Effector memory CD8-positive, alpha-beta T cell (primary cell): ENCODE measurements around the gene UROC1.

ENCODE experiments used
- ATAC-seq: fragments of 150-1000 bp; cut with Tn5 transposase; replicated peaks from 2 replicates; pipeline ENCODE4 v1.10.0; 2021; ENCODE audit warnings: mild to moderate bottlenecking, moderate library complexity
- DNase-seq, 3 experiments: peaks; one replicate each; pipeline ENCODE4 v3.0.0; 2021
- H3K27ac Mint-ChIP-seq, 2 donors: one replicate each; pipeline ENCODE4 v1.8.0; 2022; ENCODE audit warnings: mild to moderate bottlenecking in 2 of 2, mixed read lengths in 2 of 2, moderate library complexity in 2 of 2
- H3K27me3 Mint-ChIP-seq, 2 donors: one replicate each; pipeline ENCODE4 v1.8.0; 2022; ENCODE audit warnings: mixed read lengths in 2 of 2
- H3K36me3 Mint-ChIP-seq: one replicate; pipeline ENCODE4 v1.8.0; 2022; ENCODE audit warnings: mild to moderate bottlenecking, moderate library complexity, mixed read lengths; ENCODE audit not compliant: insufficient read depth
- H3K4me1 Mint-ChIP-seq, 2 donors: one replicate each; pipeline ENCODE4 v1.8.0; 2022; ENCODE audit warnings: low read depth in 2 of 2, mixed read lengths in 2 of 2
- H3K4me3 Mint-ChIP-seq, 2 donors: one replicate each; pipeline ENCODE4 v1.8.0; 2022; ENCODE audit warnings: mild to moderate bottlenecking in 2 of 2, mixed read lengths in 2 of 2, moderate library complexity in 2 of 2
- H3K9me3 Mint-ChIP-seq, 2 donors: one replicate each; pipeline ENCODE4 v1.8.0; 2022; ENCODE audit warnings: mixed read lengths in 2 of 2

The UROC1 gene

DNA sequence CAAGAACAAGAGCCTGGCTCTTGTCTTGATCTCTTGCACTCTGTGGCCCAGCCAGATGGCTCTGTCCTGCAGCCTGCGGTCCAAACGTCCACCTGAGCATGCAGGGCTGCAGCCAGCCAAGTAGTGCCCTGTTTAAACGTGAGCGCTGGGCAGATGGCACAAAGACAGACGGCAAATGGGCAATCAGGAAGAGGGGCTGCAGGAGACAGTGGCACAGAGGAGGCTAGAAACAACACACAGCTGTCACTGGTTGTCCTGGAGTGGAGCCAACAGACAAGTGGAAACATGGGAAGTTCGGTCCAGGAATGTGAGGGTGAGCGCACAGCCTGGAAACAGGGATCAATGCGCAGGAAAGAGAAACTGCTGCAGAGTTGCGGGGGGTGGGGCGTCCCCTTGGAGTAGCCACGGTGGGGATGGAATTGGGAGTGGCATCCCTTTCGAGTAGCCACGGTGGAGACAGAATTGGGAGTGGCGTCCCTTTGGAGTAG is 31.2 kb downstream of the UROC1 start:
- peaks cover 6% of the 10 kb centered on the region for H3K36me3 Mint-ChIP-seq
- peak overlapping the region; percentile 3 to 24 for H3K4me3 Mint-ChIP-seq
- no peaks in the 10 kb centered on the region for H3K27me3 Mint-ChIP-seq
- no peak for ATAC-seq
- no peak for DNase-seq
- no peaks in the 10 kb centered on the region for H3K9me3 Mint-ChIP-seq
- no peak overlapping the region for H3K27ac Mint-ChIP-seq
- peaks cover 5 to 10% of the 10 kb centered on the region in 2 donors for H3K4me1 Mint-ChIP-seq

DNA sequence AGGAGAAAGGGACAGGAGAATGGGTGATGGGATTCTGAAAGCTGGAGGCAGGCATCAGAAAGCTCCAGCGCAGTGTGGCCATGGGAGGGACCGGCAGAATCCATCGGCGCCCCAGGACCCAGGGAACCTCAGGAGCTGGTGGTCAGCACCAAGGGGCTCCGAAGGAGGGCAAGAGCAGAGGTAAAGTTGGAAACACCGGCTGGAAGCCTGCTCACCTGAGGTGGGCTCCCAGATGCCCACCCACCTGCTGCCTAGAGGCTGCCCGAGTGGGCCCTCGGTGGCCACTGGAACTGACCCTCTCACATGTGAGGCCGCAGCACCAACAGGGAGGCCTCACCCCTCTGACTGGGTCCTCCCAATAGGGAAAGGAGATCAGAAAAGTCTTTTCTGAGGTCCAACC is 31.6 kb downstream of the UROC1 start:
- no peak overlapping the region for H3K27ac Mint-ChIP-seq
- DNase-seq: no peak
- H3K4me1 Mint-ChIP-seq: peaks cover 5 to 10% of the 10 kb centered on the region in 2 donors
- ATAC-seq: no peak
- H3K36me3 Mint-ChIP-seq: peaks cover 6% of the 10 kb centered on the region
- H3K27me3 Mint-ChIP-seq: no peaks in the 10 kb centered on the region
- H3K4me3 Mint-ChIP-seq: no peak overlapping the region
- no peaks in the 10 kb centered on the region for H3K9me3 Mint-ChIP-seq

DNA sequence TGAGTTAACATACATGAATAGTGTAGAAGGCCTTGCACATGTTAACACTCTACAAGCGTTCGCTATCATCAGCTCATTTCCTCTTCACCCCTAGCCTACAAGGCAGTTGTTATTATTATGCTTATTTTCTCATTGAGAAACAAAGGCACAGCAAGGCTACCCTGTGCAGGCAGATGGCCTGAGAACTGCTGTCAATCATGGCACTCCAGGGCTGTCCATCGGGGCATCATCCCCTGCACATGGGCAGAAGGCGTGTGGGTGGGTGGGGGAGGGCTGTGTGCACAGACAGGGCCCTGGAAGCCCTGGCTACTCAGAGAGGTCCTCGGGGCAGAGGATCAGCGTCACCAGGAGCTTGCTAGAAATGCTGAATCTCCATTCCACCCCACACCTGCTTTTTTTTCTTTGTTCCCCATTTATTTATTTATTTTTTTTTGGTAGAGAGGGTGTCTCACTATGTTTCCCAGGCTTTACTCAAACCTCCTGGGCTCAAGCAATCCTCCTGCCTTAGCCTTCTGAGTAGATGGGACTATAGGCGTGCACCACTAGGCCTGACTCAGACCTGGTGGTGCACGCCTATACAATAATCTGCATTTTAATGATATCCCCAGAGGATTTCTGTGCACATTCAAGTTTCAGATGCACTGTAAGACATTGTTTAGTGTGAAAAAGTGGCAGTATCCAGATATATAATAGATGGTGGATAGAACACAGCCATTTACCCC is 32.2 kb downstream of the UROC1 start:
- ATAC-seq (no peak), DNase-seq (no peak)
- no peak overlapping the region for H3K27ac Mint-ChIP-seq
- H3K27me3 Mint-ChIP-seq: no peaks in the 10 kb centered on the region
- H3K36me3 Mint-ChIP-seq: peaks cover 6% of the 10 kb centered on the region
- H3K9me3 Mint-ChIP-seq: no peaks in the 10 kb centered on the region
- H3K4me1 Mint-ChIP-seq: peaks cover 5 to 10% of the 10 kb centered on the region in 2 donors
- H3K4me3 Mint-ChIP-seq: no peak overlapping the region

DNA sequence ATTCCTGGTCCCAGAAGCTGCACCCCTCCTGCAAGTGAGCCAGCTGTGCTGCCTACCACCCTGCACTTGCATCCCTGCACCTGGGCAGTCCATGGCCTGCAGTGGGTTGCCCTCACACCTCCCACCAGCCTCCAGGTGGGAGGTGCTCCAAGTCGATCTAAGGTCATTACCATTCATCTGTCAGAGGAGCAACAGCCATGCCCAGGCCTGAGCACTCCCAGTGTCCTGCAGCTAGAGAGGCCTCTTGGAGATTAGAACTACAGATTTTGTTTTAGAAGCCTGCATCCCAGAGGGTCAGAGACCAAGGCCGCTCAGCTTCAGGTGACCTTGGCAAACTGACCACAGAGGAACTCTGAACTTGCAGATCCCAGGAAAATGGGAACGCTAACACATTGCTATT is 32.9 kb downstream of the UROC1 start:
- H3K9me3 Mint-ChIP-seq: no peaks in the 10 kb centered on the region
- ATAC-seq (no peak), DNase-seq (no peak)
- peaks cover 5 to 10% of the 10 kb centered on the region in 2 donors for H3K4me1 Mint-ChIP-seq
- H3K27me3 Mint-ChIP-seq: no peaks in the 10 kb centered on the region
- peaks cover 9% of the 10 kb centered on the region for H3K36me3 Mint-ChIP-seq
- no peak overlapping the region for H3K27ac Mint-ChIP-seq
- no peak overlapping the region for H3K4me3 Mint-ChIP-seq

DNA sequence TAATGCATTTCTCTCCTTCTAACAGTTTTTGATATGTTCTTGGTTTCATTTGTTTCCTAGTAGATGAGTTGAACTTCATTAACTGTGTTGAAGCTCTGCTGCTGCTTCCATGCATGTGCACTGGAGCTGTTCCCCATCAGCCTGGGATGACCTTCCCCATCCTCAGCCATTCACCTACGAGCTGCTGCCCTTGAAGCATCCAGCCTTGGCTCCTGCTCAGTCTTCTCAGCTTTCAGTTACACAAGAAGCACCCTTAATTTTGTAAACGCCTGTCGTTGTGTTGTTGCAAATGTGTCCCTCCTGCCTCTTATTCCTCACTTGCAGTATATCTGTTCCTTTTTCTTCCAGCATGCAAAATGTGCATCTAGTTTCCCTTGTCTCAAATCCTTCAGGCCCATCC is 33.4 kb downstream of the UROC1 start:
- Mint-ChIP-seq H3K27ac (no peak overlapping the region), H3K27me3 (no peaks in the 10 kb centered on the region), H3K4me1 (peaks cover 5 to 10% of the 10 kb centered on the region in 2 donors), H3K9me3 (no peaks in the 10 kb centered on the region), H3K36me3 (peaks cover 9% of the 10 kb centered on the region), H3K4me3 (no peak overlapping the region)
- no peak for DNase-seq
- no peak for ATAC-seq

DNA sequence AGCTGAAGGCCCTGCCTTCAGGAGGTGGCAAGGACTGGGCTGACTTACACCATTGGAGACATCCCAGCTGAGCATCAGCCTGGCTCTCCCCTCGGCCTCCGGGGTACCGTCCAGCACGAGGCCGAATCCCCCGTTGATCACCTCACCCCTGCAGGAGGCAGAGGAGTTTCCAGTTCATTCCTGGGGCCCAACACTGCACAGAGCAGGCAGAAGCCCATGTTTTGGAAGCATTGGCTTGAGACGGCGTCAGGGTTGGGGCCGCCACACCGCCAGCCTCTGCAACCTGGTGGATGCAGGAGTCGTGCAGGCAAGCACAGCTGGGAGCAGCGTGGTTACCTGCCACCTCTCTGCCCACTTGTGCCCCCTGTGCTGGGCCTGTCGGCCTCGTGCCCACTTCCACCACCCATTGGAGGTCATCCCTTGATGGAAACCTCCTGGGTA is 34.2 kb downstream of the UROC1 start:
- H3K27ac Mint-ChIP-seq: peak overlapping the region in 1 of 2 donors; percentile 66
- no peak for DNase-seq
- peaks cover 9% of the 10 kb centered on the region for H3K36me3 Mint-ChIP-seq
- H3K4me1 Mint-ChIP-seq: peaks cover 5 to 10% of the 10 kb centered on the region in 2 donors
- no peak for ATAC-seq
- no peaks in the 10 kb centered on the region for H3K27me3 Mint-ChIP-seq
- no peak overlapping the region for H3K4me3 Mint-ChIP-seq
- H3K9me3 Mint-ChIP-seq: no peaks in the 10 kb centered on the region

DNA sequence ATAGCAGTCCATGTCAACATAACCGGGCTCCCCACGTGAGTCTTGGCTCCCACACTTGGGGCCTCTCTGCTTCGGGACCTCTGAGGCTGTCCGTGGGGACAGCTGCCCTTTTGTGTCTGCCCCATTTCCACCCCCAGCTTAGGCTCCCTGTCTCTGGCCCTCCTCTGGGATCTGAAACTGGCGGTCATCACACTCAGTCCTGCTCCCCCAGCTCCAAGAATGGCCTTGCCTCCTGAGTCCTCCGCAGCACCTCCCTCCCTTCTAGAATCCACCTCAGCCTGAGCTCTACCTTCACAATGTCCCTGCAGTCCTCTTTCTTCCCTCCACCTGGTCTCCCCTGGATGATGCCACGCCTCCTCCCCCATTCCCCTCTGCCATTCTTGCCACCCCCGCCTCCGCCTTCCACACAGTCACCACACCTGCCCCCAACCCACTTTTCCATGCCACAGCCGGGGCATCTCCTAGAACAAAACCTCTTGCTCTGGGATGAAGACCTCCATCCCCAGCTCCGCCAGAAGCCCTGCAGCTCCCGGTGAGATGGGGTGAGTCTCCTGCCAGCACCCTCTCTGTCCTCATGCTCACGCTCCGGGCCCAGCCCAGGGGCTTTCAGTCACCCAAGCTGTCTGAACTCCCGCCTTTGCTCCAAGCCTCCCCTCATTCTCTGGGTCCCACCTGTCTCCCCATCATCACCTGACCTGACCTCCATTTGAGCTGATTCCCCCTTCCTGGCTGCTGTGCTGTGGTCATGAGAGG is 34.9 kb downstream of the UROC1 start:
- Mint-ChIP-seq H3K27me3 (no peaks in the 10 kb centered on the region), H3K9me3 (no peaks in the 10 kb centered on the region), H3K4me3 (no peak overlapping the region), H3K36me3 (peaks cover 9% of the 10 kb centered on the region), H3K27ac (peak overlapping the region in 1 of 2 donors; percentile 66), H3K4me1 (peaks cover 5 to 10% of the 10 kb centered on the region in 2 donors)
- ATAC-seq: no peak
- no peak for DNase-seq

DNA sequence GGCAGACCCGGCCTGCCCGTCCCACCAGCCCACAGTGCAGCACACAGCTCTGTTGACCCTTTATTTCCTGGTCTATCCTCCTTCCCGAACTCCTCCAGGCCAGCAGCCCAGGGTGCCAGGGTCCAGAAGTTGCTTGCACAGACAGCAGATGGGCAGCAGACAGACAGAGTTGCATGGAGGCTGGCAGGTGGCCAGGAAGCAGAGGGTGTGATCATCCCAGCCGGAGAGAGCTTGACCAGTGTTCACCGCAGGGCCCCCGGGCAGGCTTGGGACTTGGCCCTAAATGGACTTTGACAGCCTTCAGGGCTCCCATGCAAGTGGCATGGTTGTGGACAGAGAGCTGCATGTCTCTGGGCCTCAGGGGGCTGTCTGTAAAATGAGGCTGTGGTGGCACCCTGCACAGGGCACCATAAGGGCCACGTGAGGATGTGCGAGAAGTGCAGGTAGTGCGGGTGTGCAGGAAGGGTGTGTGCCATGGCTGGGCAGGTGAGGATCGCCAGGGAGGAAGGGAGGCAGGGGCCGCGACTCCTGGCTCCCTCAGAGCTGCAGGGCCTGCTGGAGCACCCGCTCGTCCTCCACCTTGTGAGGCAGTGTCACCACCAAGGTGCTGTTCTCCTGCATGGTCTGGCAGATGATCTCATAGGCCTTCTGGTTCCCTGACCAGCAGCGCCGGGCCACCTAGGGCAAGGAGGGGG is 35.6 kb downstream of the UROC1 start:
- H3K9me3 Mint-ChIP-seq: no peaks in the 10 kb centered on the region
- no peak overlapping the region for H3K4me3 Mint-ChIP-seq
- H3K27me3 Mint-ChIP-seq: no peaks in the 10 kb centered on the region
- peaks cover 12% of the 10 kb centered on the region for H3K36me3 Mint-ChIP-seq
- H3K27ac Mint-ChIP-seq: no peak overlapping the region
- DNase-seq (no peak), ATAC-seq (no peak)
- H3K4me1 Mint-ChIP-seq: peaks cover 5 to 6% of the 10 kb centered on the region in 2 donors

DNA sequence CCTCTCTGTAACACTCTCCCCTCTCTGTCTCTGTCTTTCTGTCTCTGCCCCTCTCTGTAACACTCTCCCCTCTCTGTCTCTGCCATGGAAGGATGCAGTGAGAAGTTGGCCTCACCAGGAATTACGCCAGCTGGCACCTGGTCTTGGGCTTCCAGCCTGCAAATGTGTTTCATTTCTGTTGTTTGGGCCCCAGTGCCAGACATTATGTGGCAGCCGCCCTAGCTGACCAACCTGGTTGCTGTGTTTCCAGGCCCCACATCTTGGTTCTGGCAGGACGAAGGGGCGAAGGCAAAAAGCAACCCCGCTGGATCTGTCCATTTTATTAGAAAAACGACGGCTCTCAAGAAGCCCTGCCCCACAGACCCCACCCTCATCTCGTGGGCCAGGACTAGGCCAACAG is 36.7 kb downstream of the UROC1 start:
- ATAC-seq (no peak), DNase-seq (no peak)
- Mint-ChIP-seq H3K36me3 (peaks cover 20% of the 10 kb centered on the region), H3K4me1 (peaks cover 4% of the 10 kb centered on the region in 2 donors), H3K9me3 (no peaks in the 10 kb centered on the region), H3K27ac (peak overlapping the region in 1 of 2 donors; percentile 25), H3K4me3 (no peak overlapping the region), H3K27me3 (no peaks in the 10 kb centered on the region)

DNA sequence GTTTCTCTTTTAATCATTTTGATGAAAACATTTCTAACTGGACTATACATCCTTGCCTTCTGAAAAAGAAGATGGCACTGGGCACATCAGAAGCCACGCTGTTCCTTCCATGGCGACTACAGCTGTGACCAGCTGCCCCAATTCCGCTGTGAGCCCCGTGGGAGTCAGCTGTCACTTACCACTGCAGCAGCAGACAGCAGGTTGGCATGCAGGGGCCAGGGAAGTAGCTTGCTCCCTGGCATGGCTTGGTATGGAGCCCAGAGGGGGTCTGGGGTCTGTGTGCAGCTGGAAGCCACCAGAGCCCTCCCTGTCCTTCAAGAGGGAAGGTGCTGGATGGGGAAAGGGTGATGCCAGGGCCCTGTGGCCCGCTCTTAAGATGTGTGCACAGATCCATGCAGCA is 37.4 kb downstream of the UROC1 start:
- ATAC-seq: no peak
- Mint-ChIP-seq H3K27ac (peak overlapping the region in 1 of 2 donors; percentile 25), H3K36me3 (peaks cover 20% of the 10 kb centered on the region), H3K4me3 (no peak overlapping the region), H3K4me1 (peaks cover 4% of the 10 kb centered on the region in 2 donors), H3K9me3 (no peaks in the 10 kb centered on the region), H3K27me3 (no peaks in the 10 kb centered on the region)
- no peak for DNase-seq

DNA sequence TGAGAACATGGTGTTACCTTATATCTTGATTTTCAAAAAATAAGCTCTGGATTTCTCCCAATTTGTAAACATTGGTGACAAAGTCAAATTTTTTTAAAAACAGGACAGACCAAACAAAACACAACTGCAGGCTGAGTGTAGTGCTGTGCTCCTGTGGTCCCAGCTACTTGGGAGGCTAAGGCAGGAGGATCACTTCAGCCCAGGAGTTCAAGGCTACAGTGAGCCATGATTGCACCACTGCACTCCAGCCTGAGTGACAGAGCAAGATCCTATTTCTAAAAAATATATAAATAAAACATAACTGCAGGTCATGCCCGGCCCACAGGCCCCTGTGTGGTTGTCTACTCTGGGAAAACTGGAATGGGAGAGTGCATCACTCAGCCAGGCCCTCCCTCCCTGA is 37.9 kb downstream of the UROC1 start:
- Mint-ChIP-seq H3K27ac (no peak overlapping the region), H3K4me3 (no peak overlapping the region)
- no peak for ATAC-seq

DNA sequence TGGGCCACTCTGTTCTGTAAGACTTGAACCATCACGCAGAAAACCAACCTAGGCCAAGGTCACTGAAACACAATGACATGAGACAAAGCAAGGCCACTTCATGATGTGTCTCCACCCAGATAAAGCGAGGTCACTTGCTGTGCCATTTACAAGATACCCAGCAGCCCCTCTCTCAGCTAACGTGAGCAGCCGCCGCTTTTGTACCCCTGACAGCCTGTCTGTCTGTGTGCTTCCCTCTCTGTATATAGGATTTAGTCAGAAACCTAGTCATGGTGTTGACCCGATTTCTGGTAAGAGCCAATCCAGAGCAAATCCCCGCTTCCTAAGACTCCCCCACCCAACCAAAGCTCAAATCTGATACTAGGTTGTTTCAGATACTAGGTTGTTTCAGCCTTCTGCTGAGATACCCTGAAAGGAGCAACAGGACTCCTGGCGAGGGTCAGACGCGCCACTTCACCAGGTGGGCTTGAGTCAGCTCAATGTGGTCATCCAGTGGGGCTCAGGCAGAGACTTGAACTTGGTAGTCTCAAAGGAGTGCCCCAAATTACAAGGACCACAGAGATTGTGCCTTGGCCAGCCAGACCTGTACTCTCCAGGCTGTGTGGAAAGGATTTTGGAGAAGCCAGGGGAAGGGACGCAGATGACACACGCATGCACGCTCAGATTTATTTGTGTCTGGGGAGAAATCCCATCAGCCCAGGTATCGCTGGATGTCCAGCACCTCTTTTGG is 38.8 kb downstream of the UROC1 start:
- no peaks in the 10 kb centered on the region for H3K9me3 Mint-ChIP-seq
- H3K4me3 Mint-ChIP-seq: no peak overlapping the region
- peaks cover 21% of the 10 kb centered on the region for H3K36me3 Mint-ChIP-seq
- DNase-seq: no peak
- H3K27me3 Mint-ChIP-seq: no peaks in the 10 kb centered on the region
- no peak for ATAC-seq
- peaks cover 14 to 15% of the 10 kb centered on the region in 2 donors for H3K4me1 Mint-ChIP-seq
- H3K27ac Mint-ChIP-seq: no peak overlapping the region

More for the DNA sequence above, 37.9 kb downstream of the UROC1 start:
- Mint-ChIP-seq H3K9me3 (no peaks in the 10 kb centered on the region), H3K4me1 (peaks cover 6 to 7% of the 10 kb centered on the region in 2 donors), H3K36me3 (peaks cover 20% of the 10 kb centered on the region), H3K27me3 (no peaks in the 10 kb centered on the region)
- DNase-seq: no peak

DNA sequence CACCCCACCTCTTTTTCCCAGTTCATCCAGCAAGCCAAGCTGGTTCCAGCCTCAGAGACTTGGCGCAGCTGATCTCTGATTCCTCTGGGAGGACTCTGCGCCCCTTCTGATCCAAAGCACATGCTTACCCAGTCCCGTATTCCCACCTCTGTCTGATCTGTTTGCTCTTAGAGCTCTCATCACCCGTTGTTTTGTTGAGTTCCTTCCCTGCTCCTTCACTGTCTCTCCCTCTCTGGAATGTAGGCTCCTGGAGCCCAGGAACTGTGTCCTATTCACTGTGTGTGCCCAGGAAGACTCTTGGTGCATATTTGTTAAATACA is 40.6 kb downstream of the UROC1 start:
- Mint-ChIP-seq H3K9me3 (no peaks in the 10 kb centered on the region), H3K27me3 (no peaks in the 10 kb centered on the region), H3K4me3 (peak overlapping the region; percentile 68 to 76), H3K4me1 (peaks cover 31% of the 10 kb centered on the region in 2 donors), H3K36me3 (peaks cover 34% of the 10 kb centered on the region), H3K27ac (peak overlapping the region in 1 of 2 donors; percentile 56)
- no peak for DNase-seq
- no peak for ATAC-seq
